ENCODE measurements around the gene SPATA45. TPM values are rescaled to one million over a fixed set of nuclear protein-coding genes. Genes with fewer than 3 reads are reported as not detected.

SPATA45 gene
- total and polyA plus RNA-seq, 12 donors: 0.56 TPM; not detected in 11

DNA sequence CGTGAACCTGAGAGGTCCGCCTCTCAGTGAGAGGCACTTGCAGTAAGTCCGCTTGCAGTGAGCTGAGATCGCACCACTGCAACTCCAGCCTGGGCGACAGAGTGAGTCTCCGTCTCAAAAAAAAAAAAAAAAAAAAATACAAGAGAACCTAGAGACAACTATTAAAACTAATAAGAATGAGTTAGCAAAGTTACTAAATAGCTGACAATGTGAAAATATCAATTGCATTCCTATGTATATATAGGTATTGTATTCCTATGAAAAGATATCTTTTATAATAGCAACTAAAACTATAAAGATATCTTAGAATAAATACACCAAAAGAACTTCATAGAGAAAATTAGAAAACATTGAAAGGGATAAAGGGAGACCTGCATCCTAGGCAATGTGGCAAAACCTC is 31.0 kb upstream of the SPATA45 start:
- Histone ChIP-seq H3K27ac (no peak overlapping the region), H3K9me3 (no peaks in the 10 kb centered on the region), H3K4me1 (no peaks in the 10 kb centered on the region), H3K36me3 (peaks cover 0 to 88% (median 18%) of the 10 kb centered on the region in 9 donors), H3K27me3 (no peaks in the 10 kb centered on the region), H3K4me3 (no peak overlapping the region)
- ATAC-seq: no peak
- 97 to 100% methylated on average over 6 of the region's 6 CpGs for WGBS, 2 donors
- TF ChIP-seq, protein P1, sequence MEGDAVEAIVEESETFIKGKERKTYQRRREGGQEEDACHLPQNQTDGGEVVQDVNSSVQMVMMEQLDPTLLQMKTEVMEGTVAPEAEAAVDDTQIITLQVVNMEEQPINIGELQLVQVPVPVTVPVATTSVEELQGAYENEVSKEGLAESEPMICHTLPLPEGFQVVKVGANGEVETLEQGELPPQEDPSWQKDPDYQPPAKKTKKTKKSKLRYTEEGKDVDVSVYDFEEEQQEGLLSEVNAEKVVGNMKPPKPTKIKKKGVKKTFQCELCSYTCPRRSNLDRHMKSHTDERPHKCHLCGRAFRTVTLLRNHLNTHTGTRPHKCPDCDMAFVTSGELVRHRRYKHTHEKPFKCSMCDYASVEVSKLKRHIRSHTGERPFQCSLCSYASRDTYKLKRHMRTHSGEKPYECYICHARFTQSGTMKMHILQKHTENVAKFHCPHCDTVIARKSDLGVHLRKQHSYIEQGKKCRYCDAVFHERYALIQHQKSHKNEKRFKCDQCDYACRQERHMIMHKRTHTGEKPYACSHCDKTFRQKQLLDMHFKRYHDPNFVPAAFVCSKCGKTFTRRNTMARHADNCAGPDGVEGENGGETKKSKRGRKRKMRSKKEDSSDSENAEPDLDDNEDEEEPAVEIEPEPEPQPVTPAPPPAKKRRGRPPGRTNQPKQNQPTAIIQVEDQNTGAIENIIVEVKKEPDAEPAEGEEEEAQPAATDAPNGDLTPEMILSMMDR (IDR thresholded peaks at IDR 0.05): no peak
- intact Hi-C loops (cut with DNase I): no loop called here
- DNase-seq: no peak

DNA sequence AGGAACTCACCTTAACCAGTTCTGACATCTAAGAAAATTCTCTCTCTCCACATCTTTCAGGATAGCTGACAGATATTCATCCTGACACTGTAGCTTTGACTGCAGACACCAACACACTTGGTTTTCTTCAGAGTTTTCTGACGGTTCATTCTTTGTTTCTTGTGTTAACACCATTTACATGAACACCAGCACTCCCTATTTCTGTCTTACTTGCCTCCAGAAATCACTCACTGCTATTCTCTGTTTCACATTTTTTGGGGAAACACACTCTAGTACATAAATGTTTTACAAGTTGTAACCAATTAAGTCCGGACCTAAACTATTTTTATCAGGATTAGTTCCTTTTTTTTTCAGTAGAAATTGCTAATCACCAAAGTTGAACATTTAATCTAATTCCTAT is 26.1 kb upstream of the SPATA45 start:
- H3K9me3 ChIP-seq: no peaks in the 10 kb centered on the region
- ATAC-seq (no peak), DNase-seq (no peak)
- WGBS, 2 donors: 62 to 75% methylated on average over 2 of the region's 2 CpGs
- H3K4me1 ChIP-seq: no peaks in the 10 kb centered on the region
- H3K36me3 ChIP-seq: peaks cover 0 to 98% (median 36%) of the 10 kb centered on the region in 9 donors
- intact Hi-C loops (cut with DNase I): no loop called here
- H3K4me3 ChIP-seq: no peak overlapping the region
- no peak overlapping the region for H3K27ac ChIP-seq
- no peaks in the 10 kb centered on the region for H3K27me3 ChIP-seq
- TF ChIP-seq, protein P1 (IDR thresholded peaks at IDR 0.05): no peak

DNA sequence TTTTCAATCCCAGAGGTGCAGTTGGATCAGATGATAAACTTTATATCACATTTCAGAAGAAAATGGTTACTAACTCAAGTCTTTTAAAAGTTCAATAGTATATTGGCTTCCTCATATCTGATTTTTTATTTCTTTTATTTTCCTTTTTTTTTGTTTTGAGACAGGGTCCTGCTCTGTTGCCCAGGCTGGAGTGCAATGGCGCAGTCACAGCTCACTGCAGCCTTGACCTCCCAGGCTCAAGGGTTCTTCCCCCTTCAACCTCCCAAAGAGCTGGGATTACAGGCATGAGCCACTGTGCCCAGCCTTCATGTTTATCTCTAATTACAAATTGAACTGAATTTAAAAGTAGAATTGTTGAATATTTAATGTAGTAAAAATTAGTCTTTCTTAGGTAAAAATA is 24.5 kb upstream of the SPATA45 start:
- intact Hi-C loops (cut with DNase I): no loop called here
- Histone ChIP-seq H3K4me3 (no peak overlapping the region), H3K4me1 (no peaks in the 10 kb centered on the region), H3K27me3 (no peaks in the 10 kb centered on the region), H3K9me3 (no peaks in the 10 kb centered on the region), H3K27ac (no peak overlapping the region), H3K36me3 (peaks cover 0 to 99% (median 36%) of the 10 kb centered on the region in 9 donors)
- TF ChIP-seq, protein P1 (IDR thresholded peaks at IDR 0.05): no peak
- DNase-seq (no peak), ATAC-seq (no peak)
- WGBS, 2 donors: 97 to 100% methylated on average over 1 of the region's 1 CpG

DNA sequence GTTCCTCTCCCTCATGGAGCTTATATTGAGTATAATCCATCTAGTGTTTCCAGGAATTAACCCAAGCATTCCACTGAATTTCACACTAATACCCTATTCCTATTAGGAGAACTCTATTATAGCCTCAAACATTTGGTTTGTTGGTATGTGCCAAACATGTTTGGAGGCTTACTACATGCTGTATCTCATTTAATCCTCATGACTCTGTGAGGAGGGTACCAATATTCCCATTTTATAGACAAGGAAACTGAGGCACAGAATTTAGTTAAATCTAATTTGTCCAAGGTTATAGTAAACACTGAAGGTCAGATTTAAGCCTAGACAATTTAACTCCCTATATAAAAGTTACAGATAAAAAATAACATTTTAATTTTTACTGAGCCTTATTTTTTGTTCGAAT is 19.7 kb upstream of the SPATA45 start:
- intact Hi-C loops (cut with DNase I): no loop called here
- Histone ChIP-seq H3K36me3 (peaks cover 0 to 80% (median 7%) of the 10 kb centered on the region in 9 donors), H3K9me3 (no peaks in the 10 kb centered on the region), H3K4me3 (no peak overlapping the region), H3K4me1 (peaks cover 0 to 6% (median 0%) of the 10 kb centered on the region in 9 donors), H3K27ac (no peak overlapping the region), H3K27me3 (no peaks in the 10 kb centered on the region)
- WGBS, 2 donors: 56 to 94% methylated on average over 1 of the region's 1 CpG
- no peak for ATAC-seq
- no peak for DNase-seq
- TF ChIP-seq, protein P1 (IDR thresholded peaks at IDR 0.05): no peak
